Fibroblast of lung (primary cell): ENCODE data around the gene ALDH1L1.

Source experiments
- CTCF ChIP-seq, 2 donors: IDR thresholded peaks in 1 of 2; conservative IDR thresholded peaks in 1 of 2; 1 replicate in 1 of 2; 2 replicates in 1 of 2; pipeline ENCODE4 v1.5.1; 2011 to 2012; ENCODE audit warnings: low read length in 2 of 2, control low read depth in 1 of 2, inconsistent platforms in 1 of 2, low read depth in 1 of 2, mild to moderate bottlenecking in 1 of 2
- EZH2 ChIP-seq: IDR thresholded peaks from 2 replicates; pipeline ENCODE4 v1.5.1; 2012; ENCODE audit warnings: low read length, control low read depth, mild to moderate bottlenecking; ENCODE audit errors: missing control alignments

- no peak for TF ChIP-seq EZH2
- TF ChIP-seq CTCF (conservative IDR thresholded peaks at IDR 0.05 in 1 of 2, IDR thresholded peaks at IDR 0.05 in 1 of 2; ENCODE audit: low read depth in 1 of 2, low read length in 2 of 2), result no peak
Observed at GRCh38 chr3:126130981-126131745, 49.2 kb downstream of the ALDH1L1 start.
